ENCODE measurements around the gene SMYD3.

GRCh38 chr1:246318036-246318359 is 189.1 kb downstream of the SMYD3 start:
- no peak for TF ChIP-seq CTCF (tag by site-specific recombination; IDR thresholded peaks at IDR 0.05)
- no peak for TF ChIP-seq SP7 (tag by site-specific recombination; IDR thresholded peaks at IDR 0.05)
- TF ChIP-seq ZNF324 (tag by site-specific recombination; IDR thresholded peaks at IDR 0.05): no peak
- no peak for TF ChIP-seq ZBTB44 (tag by site-specific recombination; IDR thresholded peaks at IDR 0.05)
